ENCODE results near the gene FRAS1.
"Not testable (repeated sequence)": the region's sequence is repeated elsewhere in the genome, so short reads cannot be mapped to it uniquely, and the experiment has no call there.

The FRAS1 gene

GRCh38 chr4:78217557-78217956, 160.4 kb downstream of the FRAS1 start:
- no peak for DNase-seq

- DNase-seq: no peak
Measured at GRCh38 chr4:78218260-78218659, 161.1 kb downstream of the FRAS1 start.

GRCh38 chr4:78219825-78220224, 162.7 kb downstream of the FRAS1 start:
- no peak for DNase-seq

- no peak for DNase-seq
Measured at GRCh38 chr4:78220283-78220682, 163.2 kb downstream of the FRAS1 start.

GRCh38 chr4:78222575-78223186, 165.6 kb downstream of the FRAS1 start:
- DNase-seq: no peak

GRCh38 chr4:78225236-78225635, 168.1 kb downstream of the FRAS1 start:
- no peak for DNase-seq

GRCh38 chr4:78226279-78226678, 169.2 kb downstream of the FRAS1 start:
- DNase-seq: no peak

GRCh38 chr4:78227411-78228057, 170.4 kb downstream of the FRAS1 start:
- no peak for DNase-seq

- no peak for DNase-seq
Measured at GRCh38 chr4:78235800-78236199, 178.7 kb downstream of the FRAS1 start.

- no peak for DNase-seq
Measured at GRCh38 chr4:78237360-78237759, 180.2 kb downstream of the FRAS1 start.

- peak; percentile 28 for DNase-seq
Measured at GRCh38 chr4:78242071-78242470, 184.9 kb downstream of the FRAS1 start.

GRCh38 chr4:78244705-78245485, 187.8 kb downstream of the FRAS1 start:
- DNase-seq: no peak

GRCh38 chr4:78247536-78248285, 190.6 kb downstream of the FRAS1 start:
- no peak for DNase-seq

- no peak for DNase-seq
Measured at GRCh38 chr4:78250500-78250899, 193.4 kb downstream of the FRAS1 start.

- not testable (repeated sequence) for DNase-seq
Measured at GRCh38 chr4:78252773-78253172, 195.7 kb downstream of the FRAS1 start.

- no peak for DNase-seq
Measured at GRCh38 chr4:78254893-78255292, 197.8 kb downstream of the FRAS1 start.

- no peak for DNase-seq
Measured at GRCh38 chr4:78265006-78265405, 207.9 kb downstream of the FRAS1 start.

GRCh38 chr4:78267790-78268189, 210.7 kb downstream of the FRAS1 start:
- no peak for DNase-seq

- DNase-seq: no peak
Measured at GRCh38 chr4:78268597-78268996, 211.5 kb downstream of the FRAS1 start.

- not testable (repeated sequence) for DNase-seq
Measured at GRCh38 chr4:78275450-78275849, 218.3 kb downstream of the FRAS1 start.

GRCh38 chr4:78286281-78286680, 229.2 kb downstream of the FRAS1 start:
- DNase-seq: no peak

GRCh38 chr4:78288327-78288726, 231.2 kb downstream of the FRAS1 start:
- DNase-seq: peak; percentile 89

GRCh38 chr4:78291277-78291676, 234.2 kb downstream of the FRAS1 start:
- no peak for DNase-seq

Measured in fibroblast of skin of back (primary cell).